CD14-positive monocyte (primary cell): ENCODE data around the gene SPATA45. TPM values are rescaled to one million over a fixed set of nuclear protein-coding genes. Genes with fewer than 3 reads are reported as not detected.
"Not testable (repeated sequence)": the region's sequence is repeated elsewhere in the genome, so short reads cannot be mapped to it uniquely, and the experiment has no call there.

Experiments used
- DNase-seq, 3 donors: peaks; one replicate each; pipeline ENCODE4 v3.0.0-alpha.2; 2011 to 2022
- H2AFZ ChIP-seq: 2 replicates; pipeline ENCODE4 v1.6.0; 2012; ENCODE audit warnings: mild to moderate bottlenecking, low read depth, low read length, inconsistent platforms; ENCODE audit not compliant: insufficient read depth, poor library complexity, severe bottlenecking
- H3K27ac ChIP-seq, 2 donors: 1 replicate in 1 of 2; 2 replicates in 1 of 2; pipeline ENCODE4 v1.5.1; 2012 to 2013; ENCODE audit warnings: low read length in 2 of 2, control low read depth in 1 of 2, inconsistent platforms in 1 of 2, low read depth in 1 of 2, mild to moderate bottlenecking in 1 of 2
- H3K27me3 ChIP-seq, 2 donors: one replicate each; pipeline versions ENCODE4 v1.6.0 to v1.6.1; 2011 to 2013; ENCODE audit warnings: low read length in 2 of 2; ENCODE audit not compliant: control insufficient read depth in 2 of 2, insufficient read depth in 2 of 2
- H3K36me3 ChIP-seq, 2 donors: replicated peaks in 1 of 2; 1 replicate in 1 of 2; 2 replicates in 1 of 2; pipeline versions ENCODE4 v1.5.1 to v1.6.1; 2012 to 2013; ENCODE audit warnings: low read length in 2 of 2, control low read depth in 1 of 2, inconsistent platforms in 1 of 2, mild to moderate bottlenecking in 1 of 2; ENCODE audit not compliant: insufficient read depth in 2 of 2, control insufficient read depth in 1 of 2
- H3K4me1 ChIP-seq, 2 donors: 1 replicate in 1 of 2; 2 replicates in 1 of 2; pipeline versions ENCODE4 v1.5.1 to v1.6.1; 2012 to 2013; ENCODE audit warnings: low read length in 2 of 2, control low read depth in 1 of 2, inconsistent platforms in 1 of 2, mild to moderate bottlenecking in 1 of 2, moderate library complexity in 1 of 2; ENCODE audit not compliant: insufficient read depth in 2 of 2, control insufficient read depth in 1 of 2
- H3K4me2 ChIP-seq: replicated peaks from 2 replicates; pipeline ENCODE3; 2012; ENCODE audit warnings: low read length, moderate library complexity, mild to moderate bottlenecking; ENCODE audit not compliant: poor library complexity, severe bottlenecking; ENCODE audit errors: extremely low read depth
- H3K4me3 ChIP-seq, 3 experiments: fragments of 200-600 bp in 1 of 3; sonication (generic) in 1 of 3; replicated peaks in 1 of 3; 1 replicate in 2 of 3; 2 replicates in 1 of 3; pipeline ENCODE4 v1.5.1; 2011 to 2013; ENCODE audit warnings: low read length in 3 of 3, mild to moderate bottlenecking in 3 of 3, control low read depth in 2 of 3, low read depth in 2 of 3, inconsistent platforms in 1 of 3, moderate library complexity in 1 of 3
- H3K79me2 ChIP-seq: 2 replicates; pipeline ENCODE4 v1.6.0; 2012; ENCODE audit warnings: mild to moderate bottlenecking, control low read depth, inconsistent platforms, low read length, moderate library complexity; ENCODE audit not compliant: insufficient read depth
- H3K9ac ChIP-seq: 2 replicates; pipeline ENCODE4 v1.6.0; 2017; ENCODE audit warnings: low read length, mild to moderate bottlenecking; ENCODE audit not compliant: insufficient read depth, poor library complexity, severe bottlenecking
- H3K9me3 ChIP-seq, 2 donors: replicated peaks in 1 of 2; 1 replicate in 1 of 2; 2 replicates in 1 of 2; pipeline versions ENCODE4 v1.5.1 to v1.6.1; 2012 to 2013; ENCODE audit warnings: low read length in 2 of 2, control low read depth in 1 of 2; ENCODE audit not compliant: control insufficient read depth in 1 of 2, insufficient read depth in 1 of 2
- H4K20me1 ChIP-seq: 2 replicates; pipeline ENCODE4 v1.6.0; 2012; ENCODE audit warnings: mild to moderate bottlenecking, low read length, control low read depth, moderate library complexity; ENCODE audit not compliant: insufficient read depth
- H3K27ac Mint-ChIP-seq, 7 donors: one replicate each; pipeline ENCODE4 v1.8.0; 2020; ENCODE audit warnings: mild to moderate bottlenecking in 7 of 7, mixed read lengths in 7 of 7, moderate library complexity in 6 of 7, inconsistent platforms in 2 of 7
- H3K27me3 Mint-ChIP-seq, 3 donors: one replicate each; pipeline ENCODE4 v1.8.0; 2021 to 2022; ENCODE audit warnings: low read depth in 3 of 3, mild to moderate bottlenecking in 3 of 3, mixed read lengths in 3 of 3, moderate library complexity in 3 of 3, inconsistent platforms in 1 of 3
- H3K36me3 Mint-ChIP-seq, 2 donors: one replicate each; pipeline ENCODE4 v1.8.0; 2020; ENCODE audit warnings: mixed read lengths in 2 of 2, inconsistent platforms in 1 of 2, mild to moderate bottlenecking in 1 of 2
- H3K4me1 Mint-ChIP-seq: one replicate; pipeline ENCODE4 v1.8.0; 2020; ENCODE audit warnings: mild to moderate bottlenecking, mixed read lengths
- H3K4me3 Mint-ChIP-seq, 2 donors: one replicate each; pipeline ENCODE4 v1.8.0; 2020; ENCODE audit warnings: mild to moderate bottlenecking in 2 of 2, mixed read lengths in 2 of 2, moderate library complexity in 1 of 2
- H3K9me3 Mint-ChIP-seq, 7 donors: one replicate each; pipeline ENCODE4 v1.8.0; 2020 to 2022; ENCODE audit warnings: mixed read lengths in 7 of 7, mild to moderate bottlenecking in 6 of 7, moderate library complexity in 6 of 7, inconsistent platforms in 2 of 7
- WGBS: methylation state at CpG from one replicate; pipeline ENCODE4 v1.1.5; 2013; ENCODE audit warnings: missing lambda C conversion rate; ENCODE audit not compliant: insufficient coverage; 5-methylcytosine and 5-hydroxymethylcytosine counted together
- intact Hi-C, 2 donors: fragments of 100-400 bp; cut with micrococcal nuclease; formaldehyde crosslinking; loops; one replicate each; pipeline versions ENCODE4 v1.15.0 to v1.15.1; 2023
- polyA plus RNA-seq, 3 donors: library from polyadenylated mRNA; depleted of rRNA in 1 of 3; unstranded in 2 of 3; stranded (reverse) in 1 of 3; fragments of 300-500 nt in 2 of 3; fragments of >200 nt in 1 of 3; fragmentation: Illumina TruSeq in 2 of 3; gene quantifications; 1 replicate in 2 of 3; 2 replicates in 1 of 3; pipeline ENCODE4 v1.2.3, GENCODE V29; 2012 to 2021
- TF ChIP-seq, protein P1 (sequence below): fragments of 200-600 bp; IDR thresholded peaks from one replicate; pipeline ENCODE4 v1.8.0; 2022; ENCODE audit warnings: antibody characterized with exemption, mild to moderate bottlenecking

The SPATA45 gene
- polyA plus RNA-seq, 3 donors: 0.29 TPM; not detected in 2

DNA sequence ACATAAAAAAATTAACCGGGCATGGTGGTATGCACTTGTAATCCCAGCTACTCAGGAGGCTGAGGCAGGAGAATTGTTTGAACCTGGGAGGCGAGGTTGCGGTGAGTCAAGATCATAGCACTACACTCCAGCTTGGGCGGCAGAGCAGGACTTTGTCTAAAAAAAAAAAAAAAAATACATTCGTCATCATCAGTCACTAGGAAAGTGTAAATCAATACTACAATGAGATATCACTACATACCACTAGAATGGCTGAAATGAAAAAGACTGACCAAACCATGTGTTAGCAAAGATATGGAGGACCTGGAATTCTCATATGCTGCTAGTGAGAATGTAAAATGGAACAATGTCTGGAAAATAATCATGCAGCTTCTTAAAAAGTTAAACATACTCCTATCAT is 9.3 kb downstream of the SPATA45 start:
- no peak for DNase-seq
- Mint-ChIP-seq H3K4me1 (no peaks in the 10 kb centered on the region), H3K27ac (no peak overlapping the region), H3K36me3 (no peaks in the 10 kb centered on the region), H3K9me3 (peaks cover 0 to 2% (median 0%) of the 10 kb centered on the region in 7 donors), H3K27me3 (peaks cover 2 to 5% (median 4%) of the 10 kb centered on the region in 3 donors), H3K4me3 (no peak overlapping the region)
- Histone ChIP-seq H2AFZ (no peak overlapping the region), H3K9me3 (no peaks in the 10 kb centered on the region), H3K9ac (no peak overlapping the region), H3K27me3 (no peaks in the 10 kb centered on the region), H3K4me1 (no peaks in the 10 kb centered on the region), H3K4me2 (no peak overlapping the region), H3K79me2 (no peaks in the 10 kb centered on the region), H3K4me3 (no peak overlapping the region), H3K27ac (no peak overlapping the region), H3K36me3 (no peaks in the 10 kb centered on the region), H4K20me1 (no peaks in the 10 kb centered on the region)
- TF ChIP-seq, protein P1, sequence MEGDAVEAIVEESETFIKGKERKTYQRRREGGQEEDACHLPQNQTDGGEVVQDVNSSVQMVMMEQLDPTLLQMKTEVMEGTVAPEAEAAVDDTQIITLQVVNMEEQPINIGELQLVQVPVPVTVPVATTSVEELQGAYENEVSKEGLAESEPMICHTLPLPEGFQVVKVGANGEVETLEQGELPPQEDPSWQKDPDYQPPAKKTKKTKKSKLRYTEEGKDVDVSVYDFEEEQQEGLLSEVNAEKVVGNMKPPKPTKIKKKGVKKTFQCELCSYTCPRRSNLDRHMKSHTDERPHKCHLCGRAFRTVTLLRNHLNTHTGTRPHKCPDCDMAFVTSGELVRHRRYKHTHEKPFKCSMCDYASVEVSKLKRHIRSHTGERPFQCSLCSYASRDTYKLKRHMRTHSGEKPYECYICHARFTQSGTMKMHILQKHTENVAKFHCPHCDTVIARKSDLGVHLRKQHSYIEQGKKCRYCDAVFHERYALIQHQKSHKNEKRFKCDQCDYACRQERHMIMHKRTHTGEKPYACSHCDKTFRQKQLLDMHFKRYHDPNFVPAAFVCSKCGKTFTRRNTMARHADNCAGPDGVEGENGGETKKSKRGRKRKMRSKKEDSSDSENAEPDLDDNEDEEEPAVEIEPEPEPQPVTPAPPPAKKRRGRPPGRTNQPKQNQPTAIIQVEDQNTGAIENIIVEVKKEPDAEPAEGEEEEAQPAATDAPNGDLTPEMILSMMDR: no peak
- WGBS: no CpG with 5 or more reads among the region's 5 CpGs
- intact Hi-C loops: no loop called here

GRCh38 chr1:212833211-212834207 is 13.9 kb downstream of the SPATA45 start:
- H3K4me3 Mint-ChIP-seq, H3K9me3 ChIP-seq, H4K20me1 ChIP-seq, H3K27me3 ChIP-seq, intact Hi-C loops, H3K4me1 ChIP-seq, H3K36me3 Mint-ChIP-seq, H3K4me3 ChIP-seq, H3K36me3 ChIP-seq, H3K9ac ChIP-seq, H3K79me2 ChIP-seq, H3K4me2 ChIP-seq, DNase-seq, H2AFZ ChIP-seq, H3K27ac ChIP-seq, H3K27ac Mint-ChIP-seq, H3K4me1 Mint-ChIP-seq, H3K27me3 Mint-ChIP-seq, H3K9me3 Mint-ChIP-seq: not testable (repeated sequence)
- WGBS: 94% methylated on average over 4 of the region's 8 CpGs
